Osteocyte (in vitro differentiated cells): ENCODE data around the gene FUT1. TPM values are rescaled to one million over a fixed set of nuclear protein-coding genes. Genes with fewer than 3 reads are reported as not detected.
A peak's percentile ranks its signal among the peaks of the same experiment; 100 is the strongest.

Source experiments
- DNase-seq: peaks from one replicate; pipeline ENCODE4 v3.0.0; 2021; ENCODE audit warnings: mixed read lengths; ENCODE audit not compliant: unreplicated experiment; ENCODE audit errors: extremely low spot score
- H3K27ac Mint-ChIP-seq: one replicate; pipeline ENCODE4 v1.8.0; 2021; ENCODE audit warnings: mild to moderate bottlenecking, mixed read lengths; ENCODE audit not compliant: unreplicated experiment
- H3K27me3 Mint-ChIP-seq: one replicate; pipeline ENCODE4 v1.8.0; 2021; ENCODE audit warnings: mixed read lengths; ENCODE audit not compliant: unreplicated experiment
- H3K36me3 Mint-ChIP-seq: one replicate; pipeline ENCODE4 v1.8.0; 2021; ENCODE audit warnings: mixed read lengths; ENCODE audit not compliant: unreplicated experiment
- H3K4me1 Mint-ChIP-seq: one replicate; pipeline ENCODE4 v1.8.0; 2021; ENCODE audit warnings: mixed read lengths; ENCODE audit not compliant: unreplicated experiment
- H3K4me3 Mint-ChIP-seq: one replicate; pipeline ENCODE4 v1.8.0; 2021; ENCODE audit warnings: mild to moderate bottlenecking, moderate library complexity, mixed read lengths; ENCODE audit not compliant: unreplicated experiment
- H3K9me3 Mint-ChIP-seq: one replicate; pipeline ENCODE4 v1.8.0; 2021; ENCODE audit warnings: mixed read lengths; ENCODE audit not compliant: unreplicated experiment
- CTCF ChIP-seq: fragments of 200-600 bp; sonication (generic); IDR thresholded peaks from 2 replicates; pipeline ENCODE4 v1.5.0; 2021; ENCODE audit warnings: antibody characterized with exemption, mild to moderate bottlenecking, moderate library complexity
- total RNA-seq: library from RNA; stranded (reverse); gene quantifications from 2 replicates; pipeline ENCODE4 v1.2.1, GENCODE V29; 2021

FUT1 gene
- total RNA-seq, 1 donor from 2014 or later = 0.11 TPM

GRCh38 chr19:48749571-48750198 lies 2.8 kb downstream of the FUT1 start:
- Mint-ChIP-seq H3K9me3 (no peaks in the 10 kb centered on the region), H3K27ac (no peak overlapping the region), H3K36me3 (no peaks in the 10 kb centered on the region), H3K27me3 (peaks cover 15% of the 10 kb centered on the region), H3K4me1 (peaks cover 13% of the 10 kb centered on the region), H3K4me3 (no peak overlapping the region)
- no peak for TF ChIP-seq CTCF
- no peak for DNase-seq

GRCh38 chr19:48746738-48747575 lies 5.5 kb downstream of the FUT1 start, which contains the start of gene IZUMO1:
TSS of gene IZUMO1 (minus strand) at chr19:48746909. CDS start at chr19:48745859, 1,050 bp downstream.
- no peaks in the 10 kb centered on the region for H3K36me3 Mint-ChIP-seq
- peak; percentile 92 for DNase-seq
- H3K9me3 Mint-ChIP-seq = no peaks in the 10 kb centered on the region
- peaks cover 7% of the 10 kb centered on the region for H3K4me1 Mint-ChIP-seq
- H3K27ac Mint-ChIP-seq = peak within 1 kb of the TSS; percentile 69
- H3K4me3 Mint-ChIP-seq = peak within 1 kb of the TSS; percentile 69
- no peak for TF ChIP-seq CTCF
- peaks cover 4% of the 10 kb centered on the region for H3K27me3 Mint-ChIP-seq

GRCh38 chr19:48746110-48746509 lies 6.3 kb downstream of the FUT1 start:
- Mint-ChIP-seq H3K4me1 (peaks cover 5% of the 10 kb centered on the region), H3K9me3 (no peaks in the 10 kb centered on the region), H3K27ac (no peak overlapping the region), H3K36me3 (no peaks in the 10 kb centered on the region), H3K27me3 (peaks cover 1% of the 10 kb centered on the region), H3K4me3 (no peak overlapping the region)
- TF ChIP-seq CTCF = no peak
- DNase-seq = no peak

- H3K27me3 Mint-ChIP-seq = no peaks in the 10 kb centered on the region
- TF ChIP-seq CTCF = no peak
- DNase-seq = no peak
- no peak overlapping the region for H3K4me3 Mint-ChIP-seq
- H3K4me1 Mint-ChIP-seq = peaks cover 4% of the 10 kb centered on the region
- H3K9me3 Mint-ChIP-seq = no peaks in the 10 kb centered on the region
- H3K36me3 Mint-ChIP-seq = no peaks in the 10 kb centered on the region
- no peak overlapping the region for H3K27ac Mint-ChIP-seq
Measured at GRCh38 chr19:48745208-48745995, 7.0 kb downstream of the FUT1 start.
